ENCODE results near the gene KNSTRN. TPM values are rescaled to one million over a fixed set of nuclear protein-coding genes. Genes with fewer than 3 reads are reported as not detected.

KNSTRN gene
- total RNA-seq, 1 experiment from 2014 or later: 90.3 TPM

GRCh38 chr15:40429068-40429710 lies 46.7 kb downstream of the KNSTRN start:
- no peak for DNase-seq (ENCODE audit: low spot score)

- DNase-seq (ENCODE audit: low spot score): no peak
Measured at GRCh38 chr15:40430271-40430805, 47.8 kb downstream of the KNSTRN start.

- no peak for DNase-seq (ENCODE audit: low spot score)
Measured at GRCh38 chr15:40435023-40435709, 52.6 kb downstream of the KNSTRN start.

GRCh38 chr15:40435710-40436089 lies 53.2 kb downstream of the KNSTRN start:
- DNase-seq (ENCODE audit: low spot score): no peak

- no peak for DNase-seq (ENCODE audit: low spot score)
Measured at GRCh38 chr15:40436116-40436891, 53.8 kb downstream of the KNSTRN start.

- no peak for DNase-seq (ENCODE audit: low spot score)
Measured at GRCh38 chr15:40436892-40437751, 54.6 kb downstream of the KNSTRN start.

- no peak for DNase-seq (ENCODE audit: low spot score)
Measured at GRCh38 chr15:40437752-40438687, 55.5 kb downstream of the KNSTRN start.

GRCh38 chr15:40438712-40439111 lies 56.2 kb downstream of the KNSTRN start:
- DNase-seq (ENCODE audit: low spot score): no peak

- DNase-seq (ENCODE audit: low spot score): no peak
Measured at GRCh38 chr15:40439461-40439959, 57.0 kb downstream of the KNSTRN start.

GRCh38 chr15:40439960-40440742 lies 57.6 kb downstream of the KNSTRN start:
- no peak for DNase-seq (ENCODE audit: low spot score)

GRCh38 chr15:40440743-40441564 lies 58.4 kb downstream of the KNSTRN start, which contains the start of gene BAHD1:
TSS of gene BAHD1 (plus strand) at chr15:40440953. CDS start at chr15:40458465, 17,512 bp downstream.
- peak; percentile 93 for DNase-seq (ENCODE audit: low spot score)

- no peak for DNase-seq (ENCODE audit: low spot score)
Measured at GRCh38 chr15:40441565-40442531, 59.3 kb downstream of the KNSTRN start.

GRCh38 chr15:40443255-40443654 lies 60.7 kb downstream of the KNSTRN start:
- no peak for DNase-seq (ENCODE audit: low spot score)

GRCh38 chr15:40443846-40444245 lies 61.3 kb downstream of the KNSTRN start:
- DNase-seq (ENCODE audit: low spot score): no peak

Data from H4 (cell line).